Measurements from ENCODE around the gene SLC47A2.

- TF ChIP-seq GATA3 (IDR thresholded peaks at IDR 0.05; ENCODE audit: low read depth, low read length) (no peak), GATA2 (IDR thresholded peaks at IDR 0.05; ENCODE audit: low read depth, low read length) (no peak)
Observed at GRCh38 chr17:19714542-19715411, 1.6 kb downstream of the SLC47A2 start.
